Measurements from ENCODE around the gene PPP1R7. TPM values are rescaled to one million over a fixed set of nuclear protein-coding genes. Genes with fewer than 3 reads are reported as not detected.

The PPP1R7 gene
- total RNA-seq, 1 donor from 2014 or later, result 52.9 TPM

DNA sequence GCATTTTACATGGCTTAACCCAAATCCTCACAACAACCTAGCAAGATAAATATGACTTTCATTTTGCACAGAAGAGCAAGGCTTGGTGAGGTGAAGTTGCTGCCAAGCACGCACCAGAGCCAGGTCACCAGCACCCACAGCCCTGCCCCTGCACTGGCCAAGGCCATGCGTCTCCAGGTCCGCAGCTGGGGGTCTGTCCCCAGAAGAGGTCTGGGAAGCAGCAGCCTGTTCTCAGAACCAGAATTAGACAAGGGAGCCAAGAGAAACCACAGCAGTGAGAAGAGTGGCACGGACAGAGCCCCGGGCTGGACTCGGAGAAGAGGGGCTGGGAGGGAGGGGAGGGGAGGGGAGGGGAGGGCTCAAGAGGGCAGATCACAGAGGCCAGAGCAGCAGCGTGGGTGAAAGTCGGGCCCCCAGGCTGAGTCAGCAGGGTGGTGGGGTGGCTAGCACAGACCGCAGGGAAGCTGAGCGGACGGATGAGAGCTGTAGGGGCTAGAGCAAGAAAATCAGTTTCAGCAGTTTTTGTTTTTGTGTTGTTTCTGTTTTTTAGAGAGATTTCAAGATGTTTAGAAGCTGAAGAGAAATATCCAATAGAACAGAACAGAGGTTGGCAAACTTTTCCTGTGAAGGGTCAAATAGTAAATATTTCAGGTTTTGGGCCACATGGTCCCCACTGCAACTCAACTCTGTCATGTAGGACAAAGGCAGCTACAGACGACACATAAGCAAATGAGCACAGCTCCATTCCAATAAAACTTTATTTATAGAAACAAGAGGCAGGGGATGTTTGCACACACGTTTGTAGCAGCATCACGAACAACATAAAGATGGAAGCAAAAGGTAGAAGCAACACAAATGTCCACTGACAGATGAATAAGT, 40.8 kb upstream of the PPP1R7 start:
- Histone ChIP-seq H3K79me2 (ENCODE audit: low read depth) (no peaks in the 10 kb centered on the region), H3F3A (ENCODE audit: low read depth) (no peaks in the 10 kb centered on the region), H3K4me1 (no peaks in the 10 kb centered on the region), H3K4me3 (no peak overlapping the region), H3K9ac (no peak overlapping the region), H4K20me1 (ENCODE audit: low read depth) (no peaks in the 10 kb centered on the region), H3K36me3 (no peaks in the 10 kb centered on the region), H3K27me3 (no peaks in the 10 kb centered on the region), H3K9me3 (ENCODE audit: low read depth) (no peaks in the 10 kb centered on the region), H3K27ac (no peak overlapping the region), H3K4me2 (no peak overlapping the region), H2AFZ (replicated peaks) (no peak overlapping the region)
- no peak for DNase-seq (ENCODE audit: low spot score)
- Mint-ChIP-seq H3K36me3 (peaks cover 5% of the 10 kb centered on the region), H3K4me1 (no peaks in the 10 kb centered on the region), H3K4me3 (peak overlapping the region; percentile 50), H3K27ac (no peak overlapping the region), H3K9me3 (no peaks in the 10 kb centered on the region), H3K27me3 (ENCODE audit: insufficient read depth, low read depth) (peaks cover 3% of the 10 kb centered on the region)
- TF ChIP-seq CTCF (IDR thresholded peaks at IDR 0.05), result no peak
- TF ChIP-seq EZH2 (IDR thresholded peaks at IDR 0.05), result no peak

- no peak overlapping the region for H3K4me3 ChIP-seq
- no peak overlapping the region for H3K4me2 ChIP-seq
- TF ChIP-seq EZH2phosphoT487 (IDR thresholded peaks at IDR 0.05) (no peak), CTCF (IDR thresholded peaks at IDR 0.05) (no peak), EZH2 (IDR thresholded peaks at IDR 0.05) (no peak)
- peaks cover 3% of the 10 kb centered on the region for H3K27me3 Mint-ChIP-seq (ENCODE audit: insufficient read depth, low read depth)
- H3K79me2 ChIP-seq (ENCODE audit: low read depth), result no peaks in the 10 kb centered on the region
- H2AFZ ChIP-seq (replicated peaks), result no peak overlapping the region
- H3K27me3 ChIP-seq, result no peaks in the 10 kb centered on the region
- H3K27ac Mint-ChIP-seq, result no peak overlapping the region
- H3F3A ChIP-seq (ENCODE audit: low read depth), result no peaks in the 10 kb centered on the region
- no peak overlapping the region for H3K9ac ChIP-seq
- no peak overlapping the region for H3K4me3 Mint-ChIP-seq
- H3K9me3 Mint-ChIP-seq, result no peaks in the 10 kb centered on the region
- no peaks in the 10 kb centered on the region for H4K20me1 ChIP-seq (ENCODE audit: low read depth)
- no peaks in the 10 kb centered on the region for H3K4me1 Mint-ChIP-seq
- peaks cover 6% of the 10 kb centered on the region for H3K36me3 Mint-ChIP-seq
- no peaks in the 10 kb centered on the region for H3K9me3 ChIP-seq (ENCODE audit: low read depth)
- H3K27ac ChIP-seq, result no peak overlapping the region
- DNase-seq (ENCODE audit: low spot score), result no peak
- H3K36me3 ChIP-seq, result no peaks in the 10 kb centered on the region
- H3K4me1 ChIP-seq, result no peaks in the 10 kb centered on the region
Measured at GRCh38 chr2:241110089-241110606, 40.1 kb upstream of the PPP1R7 start.

- peaks cover 7% of the 10 kb centered on the region for H3K36me3 Mint-ChIP-seq
- H3K4me1 Mint-ChIP-seq, result no peaks in the 10 kb centered on the region
- H2AFZ ChIP-seq (replicated peaks), result no peak overlapping the region
- no peak overlapping the region for H3K4me3 ChIP-seq
- H3K9ac ChIP-seq, result no peak overlapping the region
- H3K9me3 ChIP-seq (ENCODE audit: low read depth), result no peaks in the 10 kb centered on the region
- no peaks in the 10 kb centered on the region for H3K36me3 ChIP-seq
- H3F3A ChIP-seq (ENCODE audit: low read depth), result no peaks in the 10 kb centered on the region
- no peak overlapping the region for H3K4me2 ChIP-seq
- no peak for DNase-seq (ENCODE audit: low spot score)
- no peaks in the 10 kb centered on the region for H3K9me3 Mint-ChIP-seq
- H3K79me2 ChIP-seq (ENCODE audit: low read depth), result no peaks in the 10 kb centered on the region
- no peaks in the 10 kb centered on the region for H3K4me1 ChIP-seq
- no peak overlapping the region for H3K4me3 Mint-ChIP-seq
- no peak overlapping the region for H3K27ac ChIP-seq
- TF ChIP-seq EZH2 (IDR thresholded peaks at IDR 0.05) (no peak), EZH2phosphoT487 (IDR thresholded peaks at IDR 0.05) (no peak), CTCF (IDR thresholded peaks at IDR 0.05) (no peak)
- no peaks in the 10 kb centered on the region for H3K27me3 ChIP-seq
- H3K27ac Mint-ChIP-seq, result no peak overlapping the region
- H3K27me3 Mint-ChIP-seq (ENCODE audit: insufficient read depth, low read depth), result peaks cover 3% of the 10 kb centered on the region
- H4K20me1 ChIP-seq (ENCODE audit: low read depth), result no peaks in the 10 kb centered on the region
Measured at GRCh38 chr2:241110607-241111439, 39.4 kb upstream of the PPP1R7 start.

Measured in neural progenitor cell (in vitro differentiated cells).